GM21423 (cell line): ENCODE results near the gene POMGNT2.

Experiments
- ATAC-seq: cut with Tn5 transposase; IDR thresholded peaks from one replicate; pipeline ENCODE4 v1.9.1; 2021; ENCODE audit warnings: mild to moderate bottlenecking, moderate library complexity; ENCODE audit not compliant: unreplicated experiment

POMGNT2 gene

GRCh38 chr3:43104039-43104438 lies 1.8 kb downstream of the POMGNT2 start:
- ATAC-seq: no peak

GRCh38 chr3:43102773-43103480 lies 3.0 kb downstream of the POMGNT2 start:
- no peak for ATAC-seq

- ATAC-seq: no peak
These were observed 7.1 kb downstream of the POMGNT2 start for GRCh38 chr3:43098761-43099160.

GRCh38 chr3:43097400-43098080 lies 8.3 kb downstream of the POMGNT2 start:
- no peak for ATAC-seq

- no peak for ATAC-seq
These were observed 9.1 kb downstream of the POMGNT2 start for GRCh38 chr3:43096761-43097160.

- no peak for ATAC-seq
These were observed 10.5 kb downstream of the POMGNT2 start for GRCh38 chr3:43095370-43095769.

GRCh38 chr3:43094851-43095250 lies 11.0 kb downstream of the POMGNT2 start:
- no peak for ATAC-seq

GRCh38 chr3:43094381-43094780 lies 11.5 kb downstream of the POMGNT2 start:
- no peak for ATAC-seq

GRCh38 chr3:43093974-43094373 lies 11.9 kb downstream of the POMGNT2 start:
- no peak for ATAC-seq

- ATAC-seq: no peak
These were observed 12.9 kb downstream of the POMGNT2 start for GRCh38 chr3:43093006-43093405.

GRCh38 chr3:43091481-43091880 lies 14.4 kb downstream of the POMGNT2 start:
- ATAC-seq: no peak

- ATAC-seq: no peak
These were observed 15.6 kb downstream of the POMGNT2 start for GRCh38 chr3:43090238-43090637.

- ATAC-seq: no peak
These were observed 16.8 kb downstream of the POMGNT2 start for GRCh38 chr3:43089081-43089480.

GRCh38 chr3:43087249-43087776 lies 18.6 kb downstream of the POMGNT2 start:
- ATAC-seq: no peak

- ATAC-seq: no peak
These were observed 19.3 kb downstream of the POMGNT2 start for GRCh38 chr3:43086460-43087165.

GRCh38 chr3:43082457-43082856 lies 23.4 kb downstream of the POMGNT2 start:
- ATAC-seq: no peak

- ATAC-seq: no peak
These were observed 24.1 kb downstream of the POMGNT2 start for GRCh38 chr3:43081796-43082195.

- ATAC-seq: no peak
These were observed 24.9 kb downstream of the POMGNT2 start for GRCh38 chr3:43080726-43081568.

GRCh38 chr3:43079536-43080332 lies 26.1 kb downstream of the POMGNT2 start:
- no peak for ATAC-seq

GRCh38 chr3:43077707-43078106 lies 28.2 kb downstream of the POMGNT2 start:
- ATAC-seq: no peak
